ENCODE results near the gene CCL4L2.
"Not testable (repeated sequence)": the region's sequence is repeated elsewhere in the genome, so short reads cannot be mapped to it uniquely, and the experiment has no call there.

The CCL4L2 gene

GRCh38 chr17:36210439-36211211 lies at the start of gene CCL4L2:
Gene CCL4L2, plus strand, starts transcription at chr17:36211063.
- not testable (repeated sequence) for DNase-seq

DNA sequence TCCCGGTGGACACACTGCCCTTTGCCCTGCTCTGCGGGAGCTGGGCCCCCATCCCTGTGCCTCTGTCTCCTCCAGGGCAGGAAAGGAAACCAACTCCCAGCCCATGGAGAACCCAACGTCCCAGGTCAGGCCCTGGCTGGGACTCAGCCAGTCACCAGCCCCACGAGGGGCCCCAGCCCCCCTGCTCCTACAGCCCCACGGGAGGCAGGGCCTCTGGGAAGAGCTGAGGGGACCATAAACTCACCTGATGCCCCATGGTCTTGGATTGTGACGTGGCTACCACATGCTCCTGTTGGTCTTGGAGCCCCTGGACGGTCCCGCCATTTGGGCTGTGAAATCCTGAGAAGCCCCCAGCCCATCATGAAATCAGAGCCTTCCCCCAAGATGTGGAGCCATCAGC lies 42.0 kb upstream of the CCL4L2 start:
- DNase-seq, result not testable (repeated sequence)

DNA sequence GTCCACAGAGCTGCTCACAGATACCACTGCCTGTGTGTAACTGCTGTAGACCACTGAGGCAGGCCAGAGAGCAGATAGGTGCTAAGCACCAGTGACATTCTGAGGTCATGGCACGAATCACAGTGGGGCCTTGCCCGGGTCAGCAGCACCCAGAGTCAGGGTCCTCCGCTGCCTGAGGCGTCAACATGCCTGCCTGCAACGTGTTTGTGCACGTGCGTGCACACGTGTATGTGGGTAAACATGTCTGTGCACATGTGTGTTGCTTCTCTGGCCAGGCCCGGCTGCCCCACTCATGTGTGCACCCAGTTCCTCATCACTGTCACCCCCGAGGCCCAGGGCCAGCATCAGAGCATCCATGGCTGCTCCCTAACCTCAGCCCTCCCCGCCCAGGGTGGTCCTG lies 34.3 kb upstream of the CCL4L2 start, which contains the start of gene TBC1D3B:
Gene TBC1D3B, minus strand, starts transcription at position 101 of the 400 bp plus-strand sequence. CDS start 1,586 bp downstream, outside the sequence.
- DNase-seq, result not testable (repeated sequence)

DNA sequence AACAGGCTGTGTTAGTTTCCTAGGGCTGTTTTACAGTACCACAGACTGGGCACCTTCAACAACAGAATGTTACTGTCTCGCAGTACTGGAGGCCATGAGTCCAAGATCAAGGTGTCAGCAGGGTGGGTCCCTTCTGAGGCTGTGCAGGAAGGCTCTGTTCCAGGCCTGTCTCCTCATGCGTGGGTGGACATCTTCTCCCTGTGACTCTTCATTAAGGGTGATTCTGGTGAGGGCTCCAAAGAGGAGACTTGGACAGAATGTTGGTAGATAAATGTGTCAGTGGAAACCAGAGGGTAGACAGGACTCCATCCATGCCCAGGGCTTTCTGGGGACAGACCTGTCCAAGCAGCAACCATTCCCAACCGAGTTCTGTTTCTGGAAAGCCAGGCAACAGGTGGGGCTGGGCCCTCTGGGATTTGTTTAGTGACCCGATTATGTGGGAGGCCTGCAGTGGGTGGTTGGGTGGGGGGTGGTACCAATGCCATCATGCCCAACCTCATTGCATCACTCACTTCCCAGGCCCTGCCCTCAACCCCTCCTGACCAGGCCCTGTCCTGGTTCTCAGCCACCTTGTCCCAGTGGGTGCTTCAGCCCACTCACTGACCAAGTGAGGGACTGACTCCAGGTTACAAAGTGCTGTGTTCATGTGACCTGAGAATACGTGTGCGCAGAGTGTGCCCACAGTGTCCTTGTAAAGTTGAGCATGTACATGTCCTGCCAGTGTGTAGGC lies 29.3 kb upstream of the CCL4L2 start:
- DNase-seq, result not testable (repeated sequence)

DNA sequence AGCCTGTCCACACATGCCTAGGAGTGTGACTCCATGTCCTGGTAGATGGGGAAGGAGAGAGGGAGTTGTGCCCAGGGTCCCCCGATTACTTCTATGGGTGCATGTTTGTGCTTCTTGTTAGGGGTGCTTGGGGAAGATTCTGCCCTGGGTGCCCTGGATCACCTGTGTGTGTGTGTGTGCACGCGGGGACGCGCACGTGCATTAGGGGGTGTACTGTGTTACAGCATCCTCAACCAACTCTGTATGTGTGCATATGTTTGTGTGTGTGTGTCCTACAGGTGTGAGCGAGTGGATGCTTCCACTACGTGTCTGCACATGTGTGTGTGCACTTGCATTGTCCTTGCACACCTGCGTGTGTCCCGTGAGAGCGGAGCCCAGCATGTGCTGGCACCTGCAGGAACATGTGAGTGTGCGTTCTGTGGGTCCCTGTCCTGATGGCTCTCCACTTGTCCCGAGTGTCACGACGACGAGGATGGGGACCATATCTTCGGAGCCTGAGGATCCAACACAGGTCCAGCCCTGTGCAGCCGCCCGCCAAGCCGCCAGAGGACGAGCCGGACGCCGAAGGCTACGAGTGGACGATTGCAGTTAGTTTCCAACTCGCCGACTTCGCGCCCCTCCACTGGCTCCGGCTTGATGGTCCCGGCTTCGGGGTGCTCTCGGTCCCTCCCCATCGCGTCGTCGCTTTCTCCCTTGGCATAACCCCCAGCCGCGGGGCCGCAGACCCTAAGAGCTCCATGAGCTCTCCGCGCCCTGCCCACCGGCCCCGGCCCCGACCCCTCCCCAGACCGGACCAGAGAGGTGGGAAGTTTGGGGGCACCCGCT lies 28.5 kb upstream of the CCL4L2 start:
- DNase-seq, result no peak

DNA sequence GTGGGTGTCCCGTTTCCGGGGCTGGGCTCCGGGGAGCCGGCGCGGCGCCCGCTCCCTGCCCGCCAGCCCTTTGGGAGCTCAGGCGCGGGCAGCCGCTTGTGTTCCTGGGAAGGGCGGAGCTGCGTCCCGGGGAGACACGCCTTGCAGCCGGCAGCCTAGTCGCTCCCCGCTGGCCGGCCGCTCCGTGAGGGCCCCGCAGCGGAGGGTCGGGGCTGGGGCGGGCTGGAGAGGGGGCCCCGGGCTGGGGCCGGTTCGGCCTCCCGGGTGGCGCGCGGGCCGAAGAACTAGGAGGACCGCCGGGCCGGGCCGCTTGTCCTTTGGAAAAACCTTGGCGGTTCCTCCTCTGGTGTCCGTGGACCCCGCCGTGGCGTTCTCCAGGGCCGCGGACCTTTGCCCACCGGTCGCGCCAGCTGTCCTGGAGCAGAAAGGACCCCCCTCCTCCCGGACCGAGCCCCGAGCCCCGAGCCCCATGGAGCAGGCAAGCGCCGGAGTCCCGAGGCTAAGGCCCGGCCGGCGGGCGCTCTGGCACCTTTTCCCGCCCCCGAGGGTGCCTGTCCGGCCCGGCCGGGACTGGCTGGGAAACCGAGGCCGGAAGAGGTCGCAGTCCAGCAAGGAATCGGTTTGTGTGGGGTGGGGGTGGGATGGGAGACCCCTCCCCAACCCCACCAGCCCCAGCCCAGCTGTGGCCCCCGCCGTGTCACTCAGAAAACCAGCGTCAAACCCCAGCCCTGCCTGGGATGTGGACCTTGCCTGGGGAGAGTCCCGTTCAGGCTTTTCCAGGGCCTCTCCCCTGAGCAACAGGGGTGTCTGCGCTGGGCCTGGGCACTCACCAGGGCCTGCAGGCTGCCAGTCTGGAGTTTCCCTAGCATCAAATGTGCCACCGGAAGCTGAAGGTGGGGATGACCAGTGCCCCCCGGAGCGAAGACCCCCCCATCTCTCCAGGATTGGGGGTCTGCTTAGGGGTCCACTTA lies 27.6 kb upstream of the CCL4L2 start:
- DNase-seq, result peak; percentile 84

DNA sequence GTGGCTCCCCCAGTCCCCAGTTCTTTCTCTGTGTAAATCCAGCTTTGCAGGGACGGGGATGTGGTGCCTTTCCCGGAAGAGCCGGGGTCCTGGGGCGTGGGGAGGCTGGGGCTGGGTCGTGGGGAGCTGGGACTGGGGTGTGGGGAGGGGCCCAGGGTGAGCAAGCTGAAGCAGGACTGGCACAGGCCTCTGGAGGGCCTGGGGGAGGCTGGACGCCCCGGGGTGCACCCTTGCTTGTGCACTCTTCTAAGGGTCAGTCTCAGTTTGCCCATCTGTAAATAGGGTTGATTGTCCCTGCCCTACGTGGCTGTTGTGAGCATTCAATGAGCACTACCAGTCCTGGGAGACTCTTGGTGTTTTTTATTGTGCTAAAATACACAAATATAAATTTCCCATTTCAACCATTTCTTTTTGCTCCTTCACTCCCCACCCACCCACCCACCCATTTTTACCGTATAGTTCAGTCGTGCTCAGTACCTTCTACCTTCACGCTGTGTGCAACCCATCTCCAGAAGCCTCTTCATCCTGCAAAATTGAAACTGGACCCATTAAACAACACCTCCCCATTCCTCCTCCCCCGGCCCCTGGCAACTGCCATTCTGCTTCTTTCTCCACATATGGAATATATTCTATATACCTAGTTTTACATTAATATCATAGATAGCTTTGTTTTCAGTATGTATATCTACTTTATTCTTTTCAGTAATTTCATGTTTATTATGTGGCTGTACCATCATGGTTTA lies 26.7 kb upstream of the CCL4L2 start:
- DNase-seq, result no peak

- no peak for DNase-seq
Measured at GRCh38 chr17:36185416-36185815, 25.4 kb upstream of the CCL4L2 start.

- not testable (repeated sequence) for DNase-seq
Measured at GRCh38 chr17:36186810-36187763, 23.8 kb upstream of the CCL4L2 start.

GRCh38 chr17:36187943-36188665 lies 22.8 kb upstream of the CCL4L2 start:
- not testable (repeated sequence) for DNase-seq

DNA sequence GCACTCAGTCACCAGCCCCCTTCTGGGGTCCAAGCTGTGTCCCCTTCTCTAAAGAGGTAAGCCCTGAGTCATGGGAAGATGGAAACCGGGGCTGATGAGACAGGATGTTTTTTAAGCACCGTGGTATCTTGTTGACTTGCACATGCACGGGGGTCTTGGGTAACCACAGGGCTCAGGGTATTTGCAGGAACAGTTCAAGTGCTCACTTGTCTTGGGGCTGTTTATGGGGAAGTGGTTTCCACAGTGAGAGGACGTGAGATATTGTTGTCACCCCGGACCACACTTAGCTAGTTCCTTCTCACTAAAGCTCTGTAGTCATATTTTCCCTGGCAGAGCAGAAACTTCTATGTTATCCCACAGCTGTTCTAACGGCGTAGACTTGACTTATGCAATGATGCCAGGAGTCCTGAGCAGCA lies 22.0 kb upstream of the CCL4L2 start:
- no peak for DNase-seq

DNA sequence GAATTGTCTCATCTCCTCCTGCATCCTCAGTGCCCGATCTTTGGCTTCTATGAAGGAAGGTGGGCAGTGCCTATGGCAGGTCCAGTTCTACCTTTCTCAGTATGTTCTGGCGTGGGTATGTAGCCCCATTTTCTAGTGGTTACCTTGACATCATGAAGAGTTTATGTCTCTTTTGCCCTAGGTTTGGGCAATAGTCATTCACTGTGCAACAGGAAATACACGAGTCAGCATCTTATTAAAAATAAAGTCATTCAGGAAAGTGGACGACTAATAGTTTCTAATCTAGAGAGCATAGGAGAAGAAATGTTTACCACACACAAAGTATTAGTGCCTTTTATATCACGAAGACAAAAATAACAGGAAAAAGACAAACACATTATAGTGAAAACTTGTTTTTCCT lies 20.9 kb upstream of the CCL4L2 start:
- DNase-seq, result not testable (repeated sequence)

- not testable (repeated sequence) for DNase-seq
Measured at GRCh38 chr17:36190549-36191330, 20.1 kb upstream of the CCL4L2 start.

DNA sequence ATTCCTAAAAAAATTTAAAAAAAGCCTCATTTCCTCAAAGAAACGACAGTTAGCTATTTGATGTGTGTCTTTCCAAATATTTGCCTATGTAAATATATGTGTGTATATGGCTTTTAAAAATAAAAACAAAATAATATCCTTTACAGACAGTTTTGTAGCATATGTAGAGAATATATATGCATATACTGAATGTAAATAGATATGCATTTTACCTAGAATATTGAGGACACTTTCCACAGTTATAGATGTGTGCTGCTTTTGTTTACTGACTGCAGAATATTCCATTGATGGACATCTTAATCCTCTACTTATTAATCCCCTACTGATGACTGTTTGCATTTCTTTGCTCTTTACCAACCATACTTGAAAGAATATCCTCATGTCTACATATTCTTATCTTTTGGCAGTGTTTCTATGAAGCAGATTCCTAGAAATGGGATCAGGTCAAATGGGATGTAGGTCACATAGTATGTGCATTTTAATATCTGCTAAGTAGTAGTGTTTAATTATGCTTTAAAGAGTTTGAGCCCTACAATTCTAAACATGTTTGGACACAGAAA lies 17.6 kb upstream of the CCL4L2 start:
- no peak for DNase-seq

DNA sequence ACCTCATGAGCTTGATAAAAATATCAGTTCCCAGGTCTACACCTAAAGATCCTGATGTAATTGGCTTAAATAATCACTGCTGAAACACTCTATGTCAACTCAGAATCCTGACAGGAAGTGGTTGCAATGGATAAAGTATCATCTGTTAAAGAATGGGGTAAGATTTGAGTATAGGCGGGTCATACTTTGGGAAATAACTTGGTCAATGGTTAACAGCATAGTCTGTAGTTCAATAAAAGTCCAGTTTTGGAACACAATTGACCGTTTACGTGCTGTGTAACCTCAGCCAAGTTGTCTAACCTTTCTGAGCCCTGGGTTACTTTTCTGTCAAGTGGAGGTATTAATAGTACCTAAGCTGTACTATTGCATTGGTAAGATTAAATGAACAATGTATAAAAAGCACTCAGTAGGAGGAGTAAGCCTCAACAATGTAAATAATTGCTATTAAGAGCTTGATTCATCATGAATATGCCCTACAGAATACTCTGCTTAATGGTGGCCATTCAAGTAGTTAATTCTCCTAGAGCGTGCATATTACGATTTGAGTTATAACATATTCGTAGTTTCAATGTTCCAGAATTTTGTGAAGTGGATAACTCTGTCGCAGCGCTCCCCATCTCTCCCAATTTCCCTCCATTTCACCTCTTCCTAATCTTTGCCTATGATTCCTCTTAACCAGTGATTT lies 16.6 kb upstream of the CCL4L2 start:
- DNase-seq, result not testable (repeated sequence)

DNA sequence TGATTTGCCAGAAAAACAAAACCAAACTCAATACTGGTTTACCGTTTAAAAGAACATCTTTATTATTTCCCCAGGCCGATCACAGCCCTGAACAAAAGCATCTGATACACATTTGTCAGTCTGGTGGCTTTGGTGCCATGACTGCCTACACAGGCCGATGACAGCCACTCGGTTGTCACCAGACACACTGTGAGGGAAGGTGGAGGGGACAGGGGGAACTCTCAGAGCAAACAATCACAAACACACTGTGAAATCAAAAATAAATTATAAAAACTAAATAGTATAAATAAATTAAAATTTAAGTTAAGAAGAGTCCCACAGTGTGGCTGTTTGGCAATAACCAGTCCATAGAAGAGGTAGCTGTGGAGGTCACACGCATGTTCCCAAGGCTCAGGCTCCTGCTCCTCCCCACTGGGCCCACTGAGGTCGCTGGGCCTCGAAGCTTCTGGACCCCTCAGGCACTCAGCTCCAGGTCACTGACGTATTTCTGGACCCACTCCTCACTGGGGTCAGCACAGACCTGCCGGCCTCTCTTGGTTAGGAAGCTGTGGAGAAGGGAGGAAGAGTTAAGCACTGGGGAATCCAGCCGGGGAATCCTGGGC lies 15.9 kb upstream of the CCL4L2 start:
- DNase-seq, result not testable (repeated sequence)

Data from right forelimb (tissue), 1 donor.